ENCODE measurements around the gene HES7.

DNA sequence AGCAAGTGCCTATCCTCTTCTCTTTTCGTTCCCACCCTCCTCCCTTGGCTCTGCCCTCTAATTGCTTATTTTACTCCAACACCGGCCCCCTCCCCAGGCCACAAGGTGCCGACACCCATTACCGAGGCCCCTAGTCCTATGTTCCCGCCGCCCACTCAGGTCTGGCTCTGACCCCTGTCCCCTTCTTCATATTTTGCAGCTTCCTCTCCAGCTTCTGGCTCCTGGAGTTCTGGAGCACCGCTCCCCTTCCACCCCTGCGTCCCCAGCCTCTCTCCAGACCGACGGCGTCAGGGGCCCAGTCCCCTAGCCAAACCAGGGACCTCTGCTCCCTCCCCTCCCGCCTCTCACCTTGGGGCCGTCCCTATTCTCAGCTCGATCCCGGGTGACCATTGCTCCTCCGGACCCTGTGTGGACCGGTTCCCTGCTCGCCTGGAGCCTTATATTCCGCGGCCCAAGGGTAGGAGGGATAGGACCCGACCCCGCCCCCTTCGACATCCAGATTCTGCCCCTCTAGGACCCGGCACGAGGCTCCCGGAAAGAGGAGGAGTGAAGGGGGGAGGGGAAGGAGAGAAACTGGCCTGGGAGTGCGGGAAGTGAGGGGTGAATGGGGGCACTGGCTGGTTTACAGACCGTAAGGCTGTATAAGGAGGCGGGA is at the start of gene HES7:
- TF ChIP-seq, protein P1, sequence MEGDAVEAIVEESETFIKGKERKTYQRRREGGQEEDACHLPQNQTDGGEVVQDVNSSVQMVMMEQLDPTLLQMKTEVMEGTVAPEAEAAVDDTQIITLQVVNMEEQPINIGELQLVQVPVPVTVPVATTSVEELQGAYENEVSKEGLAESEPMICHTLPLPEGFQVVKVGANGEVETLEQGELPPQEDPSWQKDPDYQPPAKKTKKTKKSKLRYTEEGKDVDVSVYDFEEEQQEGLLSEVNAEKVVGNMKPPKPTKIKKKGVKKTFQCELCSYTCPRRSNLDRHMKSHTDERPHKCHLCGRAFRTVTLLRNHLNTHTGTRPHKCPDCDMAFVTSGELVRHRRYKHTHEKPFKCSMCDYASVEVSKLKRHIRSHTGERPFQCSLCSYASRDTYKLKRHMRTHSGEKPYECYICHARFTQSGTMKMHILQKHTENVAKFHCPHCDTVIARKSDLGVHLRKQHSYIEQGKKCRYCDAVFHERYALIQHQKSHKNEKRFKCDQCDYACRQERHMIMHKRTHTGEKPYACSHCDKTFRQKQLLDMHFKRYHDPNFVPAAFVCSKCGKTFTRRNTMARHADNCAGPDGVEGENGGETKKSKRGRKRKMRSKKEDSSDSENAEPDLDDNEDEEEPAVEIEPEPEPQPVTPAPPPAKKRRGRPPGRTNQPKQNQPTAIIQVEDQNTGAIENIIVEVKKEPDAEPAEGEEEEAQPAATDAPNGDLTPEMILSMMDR (IDR thresholded peaks at IDR 0.05; ENCODE audit: low read depth, low read length): no peak
- TF ChIP-seq EZH2phosphoT487 (IDR thresholded peaks at IDR 0.05; ENCODE audit: low read depth): no peak
